SKM-1 (cell line): ENCODE measurements around the gene DDX23.
A peak's percentile ranks its signal among the peaks of the same experiment; 100 is the strongest.

Experiments used
- DNase-seq: peaks from one replicate; lab custom pipeline; 2025; ENCODE audit not compliant: unreplicated experiment; lab: John Stamatoyannopoulos, UW

DDX23 gene

GRCh38 chr12:48824905-48825304, 27.1 kb downstream of the DDX23 start:
- DNase-seq = no peak

- no peak for DNase-seq
Observed at GRCh38 chr12:48824112-48824511, 27.9 kb downstream of the DDX23 start.

- no peak for DNase-seq
Observed at GRCh38 chr12:48823281-48823680, 28.7 kb downstream of the DDX23 start.

GRCh38 chr12:48822711-48823110, 29.3 kb downstream of the DDX23 start:
- DNase-seq = no peak

- DNase-seq = no peak
Observed at GRCh38 chr12:48822139-48822538, 29.8 kb downstream of the DDX23 start.

GRCh38 chr12:48819986-48820725, 31.8 kb downstream of the DDX23 start:
- no peak for DNase-seq

- no peak for DNase-seq
Observed at GRCh38 chr12:48818831-48819590, 33.0 kb downstream of the DDX23 start.

GRCh38 chr12:48817873-48818830, 33.8 kb downstream of the DDX23 start, which contains the start of gene CACNB3:
Gene CACNB3, plus strand, starts transcription at chr12:48818496. Its CDS starts 434 bp downstream, at chr12:48818930.
- DNase-seq = no peak

GRCh38 chr12:48816143-48816854, 35.7 kb downstream of the DDX23 start:
- DNase-seq = no peak

- DNase-seq = peak; percentile 57
Observed at GRCh38 chr12:48815126-48816110, 36.5 kb downstream of the DDX23 start.

- peak; percentile 18 for DNase-seq
Observed at GRCh38 chr12:48814262-48815125, 37.5 kb downstream of the DDX23 start.

GRCh38 chr12:48813465-48814261, 38.3 kb downstream of the DDX23 start:
- DNase-seq = no peak

- no peak for DNase-seq
Observed at GRCh38 chr12:48812389-48812788, 39.6 kb downstream of the DDX23 start.

GRCh38 chr12:48811437-48812090, 40.4 kb downstream of the DDX23 start:
- DNase-seq = no peak

- DNase-seq = no peak
Observed at GRCh38 chr12:48810903-48811431, 41.0 kb downstream of the DDX23 start.

- no peak for DNase-seq
Observed at GRCh38 chr12:48807981-48808380, 44.0 kb downstream of the DDX23 start.

GRCh38 chr12:48803675-48804074, 48.3 kb downstream of the DDX23 start:
- DNase-seq = no peak
